ENCODE measurements around the gene SF1.

DNA sequence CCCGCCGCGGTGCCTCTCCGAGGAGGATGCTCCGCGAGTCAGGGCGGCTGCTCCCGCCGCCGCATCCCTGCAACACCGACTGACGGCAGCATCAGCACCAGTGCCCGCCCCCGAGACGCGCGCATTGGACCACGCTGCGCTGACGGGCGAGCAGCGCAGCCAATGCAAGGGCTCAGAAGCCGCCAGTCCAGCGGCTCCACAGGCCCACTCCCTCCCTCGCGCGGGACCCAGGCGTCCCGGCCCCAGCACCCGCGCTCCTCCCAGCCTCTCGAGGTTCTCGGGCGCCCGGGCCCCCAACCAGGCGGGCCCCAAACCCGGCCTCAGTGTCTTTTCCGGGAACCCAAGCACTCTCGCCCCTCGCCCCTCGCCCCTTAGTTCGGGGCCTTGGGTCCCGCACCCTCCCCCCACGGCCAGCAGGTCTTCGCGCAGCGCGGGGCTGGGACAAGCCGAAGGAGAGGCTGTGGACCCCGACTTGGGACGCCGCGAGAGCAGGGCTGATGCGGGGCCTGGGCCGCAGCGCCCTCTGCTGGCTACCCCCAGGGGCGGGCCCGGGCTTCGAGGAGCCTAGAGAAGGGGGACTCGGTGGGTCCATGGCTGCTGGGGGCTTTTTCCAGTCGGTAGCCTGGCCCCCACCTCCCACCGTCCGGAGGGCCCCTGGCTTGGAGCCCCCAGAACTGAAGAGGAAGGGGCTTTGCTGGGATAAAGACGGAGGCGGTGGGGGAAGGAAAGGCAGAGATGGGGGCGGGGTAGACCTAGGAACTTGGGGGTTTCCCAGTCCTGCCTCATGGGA is 55.0 kb downstream of the SF1 start, which contains the start of gene NRXN2:
- TF ChIP-seq, protein P1, sequence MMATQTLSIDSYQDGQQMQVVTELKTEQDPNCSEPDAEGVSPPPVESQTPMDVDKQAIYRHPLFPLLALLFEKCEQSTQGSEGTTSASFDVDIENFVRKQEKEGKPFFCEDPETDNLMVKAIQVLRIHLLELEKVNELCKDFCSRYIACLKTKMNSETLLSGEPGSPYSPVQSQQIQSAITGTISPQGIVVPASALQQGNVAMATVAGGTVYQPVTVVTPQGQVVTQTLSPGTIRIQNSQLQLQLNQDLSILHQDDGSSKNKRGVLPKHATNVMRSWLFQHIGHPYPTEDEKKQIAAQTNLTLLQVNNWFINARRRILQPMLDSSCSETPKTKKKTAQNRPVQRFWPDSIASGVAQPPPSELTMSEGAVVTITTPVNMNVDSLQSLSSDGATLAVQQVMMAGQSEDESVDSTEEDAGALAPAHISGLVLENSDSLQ (IDR thresholded peaks at IDR 0.05) = peak; percentile 98
- TF ChIP-seq FOXM1 (IDR thresholded peaks at IDR 0.05; ENCODE audit: borderline replicate concordance) (no peak), ELF4 (IDR thresholded peaks at IDR 0.05) (no peak), ARNT (IDR thresholded peaks at IDR 0.05) (no peak), HDGF (IDR thresholded peaks at IDR 0.05; ENCODE audit: borderline replicate concordance) (no peak), SP1 (IDR thresholded peaks at IDR 0.05) (no peak)
